ENCODE measurements around the gene PLCD1.
A peak's percentile ranks its signal among the peaks of the same experiment; 100 is the strongest.
"Not testable (repeated sequence)": the region's sequence is repeated elsewhere in the genome, so short reads cannot be mapped to it uniquely, and the experiment has no call there.

Gene PLCD1

GRCh38 chr3:38036906-38037305 is 7.5 kb upstream of the PLCD1 start:
- DNase-seq (ENCODE audit: low read depth in 2 of 2), result no peak

- DNase-seq (ENCODE audit: low read depth in 2 of 2), result no peak
Measured at GRCh38 chr3:38036286-38036685, 6.8 kb upstream of the PLCD1 start.

- DNase-seq (ENCODE audit: low read depth in 2 of 2), result not testable (repeated sequence)
Measured at GRCh38 chr3:38034335-38034734, 4.9 kb upstream of the PLCD1 start.

- not testable (repeated sequence) for DNase-seq (ENCODE audit: low read depth in 2 of 2)
Measured at GRCh38 chr3:38033586-38033985, 4.1 kb upstream of the PLCD1 start.

GRCh38 chr3:38032328-38032865 is 3.0 kb upstream of the PLCD1 start:
- no peak for DNase-seq (ENCODE audit: low read depth in 2 of 2)

GRCh38 chr3:38031022-38031994 is 1.9 kb upstream of the PLCD1 start:
- DNase-seq (ENCODE audit: low read depth in 2 of 2), result peak; percentile 37 to 48

GRCh38 chr3:38030126-38031021 is 932 bp upstream of the PLCD1 start:
- no peak for DNase-seq (ENCODE audit: low read depth in 2 of 2)

- DNase-seq (ENCODE audit: low read depth in 2 of 2), result no peak
Measured at GRCh38 chr3:38028621-38029361, 651 bp downstream of the PLCD1 start.

- DNase-seq (ENCODE audit: low read depth in 2 of 2), result no peak
Measured at GRCh38 chr3:38027466-38028465, 1.7 kb downstream of the PLCD1 start.

- DNase-seq (ENCODE audit: low read depth in 2 of 2), result no peak
Measured at GRCh38 chr3:38026856-38027255, 2.6 kb downstream of the PLCD1 start.

- DNase-seq (ENCODE audit: low read depth in 2 of 2), result no peak
Measured at GRCh38 chr3:38022896-38023709, 6.3 kb downstream of the PLCD1 start.

GRCh38 chr3:38022301-38022700 is 7.1 kb downstream of the PLCD1 start:
- no peak for DNase-seq (ENCODE audit: low read depth in 2 of 2)

- DNase-seq (ENCODE audit: low read depth in 2 of 2), result no peak
Measured at GRCh38 chr3:38021196-38021595, 8.2 kb downstream of the PLCD1 start.

- DNase-seq (ENCODE audit: low read depth in 2 of 2), result no peak
Measured at GRCh38 chr3:38020342-38020726, 9.1 kb downstream of the PLCD1 start.

GRCh38 chr3:38019658-38020341 is 9.6 kb downstream of the PLCD1 start:
- no peak for DNase-seq (ENCODE audit: low read depth in 2 of 2)

- DNase-seq (ENCODE audit: low read depth in 2 of 2), result no peak
Measured at GRCh38 chr3:38018296-38019266, 10.9 kb downstream of the PLCD1 start.

- DNase-seq (ENCODE audit: low read depth in 2 of 2), result no peak
Measured at GRCh38 chr3:38017445-38018295, 11.8 kb downstream of the PLCD1 start.

Data from stimulated activated CD4-positive, alpha-beta T cell treated with anti-CD3 and anti-CD28 coated beads, Interleukin-1b, Interleukin-23, amount 100 ng/mL, for 4 hours (primary cell).